ENCODE results near the gene UTS2R.
"Not testable (repeated sequence)": the region's sequence is repeated elsewhere in the genome, so short reads cannot be mapped to it uniquely, and the experiment has no call there.

Gene UTS2R

DNA sequence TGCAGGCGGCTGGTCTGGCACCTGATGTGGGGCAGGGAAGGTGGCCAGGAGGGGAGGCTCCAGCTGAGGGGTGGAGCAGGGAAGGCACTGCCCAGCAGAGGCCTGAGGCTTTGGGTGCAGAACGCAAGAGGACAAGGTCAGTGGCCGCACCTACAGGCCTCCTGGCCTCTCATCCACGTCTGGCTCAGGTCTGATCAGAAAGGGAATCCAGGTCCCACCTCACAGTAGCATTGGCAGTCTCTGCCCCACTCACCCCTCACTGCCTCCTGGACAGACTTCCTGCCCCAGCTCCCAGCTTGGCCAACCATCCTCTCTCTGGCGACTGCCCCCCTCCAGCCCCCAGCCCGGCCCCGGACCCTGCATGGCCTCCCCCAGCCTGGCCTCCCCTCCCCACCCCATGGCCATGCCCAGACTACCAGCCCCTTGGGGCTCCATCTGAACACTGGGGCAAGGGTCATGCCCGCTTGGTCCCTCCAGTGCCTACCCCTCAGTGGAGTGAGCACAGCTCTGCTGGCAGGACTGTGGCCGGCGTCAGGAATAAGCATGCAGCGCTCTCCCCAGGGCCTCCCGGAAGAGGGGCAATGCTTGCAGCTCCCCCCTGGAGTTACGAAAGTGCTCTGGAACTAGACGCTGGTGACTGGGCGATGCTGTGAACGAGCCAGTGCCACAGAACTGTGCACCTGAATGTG, 4.6 kb downstream of the UTS2R start:
- DNase-seq: no peak

DNA sequence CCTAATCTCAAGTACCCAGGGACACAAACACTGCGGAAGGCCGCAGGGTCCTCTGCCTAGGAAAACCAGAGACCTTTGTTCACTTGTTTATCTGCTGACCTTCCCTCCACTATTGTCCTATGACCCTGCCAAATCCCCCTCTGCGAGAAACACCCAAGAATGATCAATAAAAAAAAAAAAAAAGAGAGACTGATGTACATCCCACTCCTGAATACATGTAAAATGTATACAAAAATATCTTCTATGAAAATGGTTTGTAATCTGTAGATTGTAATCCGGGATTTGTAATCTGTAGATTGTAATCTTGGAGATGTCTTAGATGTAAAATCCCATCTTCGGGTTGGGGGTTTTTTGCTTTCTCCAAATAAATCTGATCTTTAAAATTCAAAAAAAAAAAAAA, 5.7 kb downstream of the UTS2R start:
- not testable (repeated sequence) for DNase-seq

DNA sequence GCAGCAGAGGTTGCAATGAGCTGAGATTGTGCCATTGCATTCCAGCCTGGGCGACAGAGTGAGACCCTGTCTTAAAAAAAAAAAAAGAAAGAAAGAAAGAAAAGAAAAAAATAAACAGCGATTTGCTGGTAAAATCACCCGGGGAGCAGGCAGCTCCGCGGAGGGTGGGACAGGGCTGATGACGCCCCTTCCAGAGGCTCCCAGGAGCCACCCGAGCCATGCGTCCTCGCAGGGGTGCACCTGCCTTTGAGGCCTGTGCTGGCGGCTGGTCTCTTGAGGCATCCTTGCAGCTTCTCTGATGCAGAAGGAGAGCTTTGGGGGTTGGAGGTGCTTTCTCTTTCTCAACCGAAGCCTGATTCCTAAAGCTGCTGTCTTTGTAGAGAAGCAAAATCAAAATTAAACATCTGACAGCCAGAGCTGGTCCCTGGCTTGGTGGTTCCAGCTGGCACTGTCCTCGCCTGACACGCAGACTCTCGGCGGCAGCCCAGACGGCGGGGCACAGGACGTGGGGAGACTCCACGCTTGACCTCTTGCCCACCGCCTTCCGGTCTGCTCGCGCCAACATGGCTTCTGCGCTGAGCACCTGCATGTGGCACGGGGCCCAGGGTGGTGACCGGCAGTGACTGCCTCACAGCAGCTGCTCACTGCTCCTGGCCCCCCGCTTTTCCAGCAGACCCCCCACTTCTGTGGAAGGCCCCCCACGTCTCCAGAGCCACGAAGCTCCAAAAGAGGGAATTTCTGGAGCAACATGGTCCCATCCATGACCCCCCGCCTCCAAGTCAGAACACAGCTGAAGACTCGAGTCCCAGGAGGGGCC, 6.6 kb downstream of the UTS2R start:
- DNase-seq: no peak

DNA sequence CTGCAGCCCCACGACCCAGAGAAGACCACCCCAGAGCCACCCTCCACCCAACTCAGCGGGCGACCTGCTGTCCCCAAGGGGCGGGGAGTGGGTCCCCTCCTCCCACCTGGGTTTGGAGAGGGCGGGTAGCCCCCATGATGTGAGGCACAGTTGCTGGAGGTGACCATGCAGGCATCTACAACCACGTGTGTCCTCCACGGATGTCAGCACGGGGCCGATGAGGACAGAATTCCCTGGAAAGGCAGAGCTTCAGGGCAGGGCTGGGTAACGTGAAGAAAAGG, 7.1 kb downstream of the UTS2R start:
- no peak for DNase-seq

DNA sequence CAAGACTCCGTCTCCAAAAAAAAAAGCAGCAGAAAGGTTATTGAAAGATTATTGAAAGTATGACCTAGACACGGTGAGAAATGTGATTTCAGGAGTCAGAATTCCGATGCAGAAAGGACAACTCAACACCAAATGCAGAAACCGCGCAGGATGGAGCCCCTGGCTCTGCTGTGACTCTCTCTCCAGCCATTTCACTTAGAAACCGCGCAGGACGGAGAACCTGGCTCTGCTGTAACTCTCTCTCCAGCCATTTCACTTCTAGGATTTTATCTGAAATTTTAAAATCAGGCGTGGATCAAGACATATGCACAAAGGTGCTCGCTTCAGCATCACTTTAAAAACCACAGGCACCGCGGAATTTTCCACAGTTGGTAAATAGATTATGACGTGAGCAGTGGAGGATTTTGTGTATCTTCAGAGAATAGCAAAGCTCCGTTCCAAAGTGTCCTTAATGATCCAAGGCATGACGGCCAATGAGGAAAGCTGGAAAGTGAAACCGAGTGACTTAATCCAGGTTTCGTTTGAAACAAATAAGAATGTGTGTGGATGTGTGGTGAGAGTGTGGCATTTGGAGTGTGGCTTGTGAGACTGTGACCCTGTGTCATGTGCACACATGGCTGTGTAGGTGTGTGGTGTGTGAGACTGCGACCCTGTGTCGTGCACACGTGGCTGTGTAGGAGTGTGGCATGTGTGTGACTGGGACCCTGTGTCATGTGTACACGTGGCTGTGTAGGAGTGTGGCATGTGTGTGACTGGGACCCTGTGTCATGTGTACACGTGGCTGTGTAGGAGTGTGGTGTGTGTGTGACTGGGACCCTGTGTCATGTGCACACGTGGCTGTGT, 9.5 kb downstream of the UTS2R start:
- no peak for DNase-seq

DNA sequence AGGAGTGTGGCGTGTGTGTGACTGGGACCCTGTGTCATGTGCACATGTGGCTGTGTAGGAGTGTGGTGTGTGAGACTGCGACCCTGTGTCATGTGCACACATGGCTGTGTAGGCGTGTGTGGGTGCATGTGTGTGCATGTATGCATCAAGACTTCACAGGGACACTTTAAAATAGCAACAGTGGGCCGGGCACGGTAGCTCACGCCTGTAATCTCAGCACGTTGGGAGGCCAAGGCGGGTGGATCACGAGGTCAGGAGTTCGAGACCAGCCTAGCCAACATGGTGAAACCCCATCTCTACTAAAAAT, 10.1 kb downstream of the UTS2R start:
- DNase-seq: not testable (repeated sequence)

DNA sequence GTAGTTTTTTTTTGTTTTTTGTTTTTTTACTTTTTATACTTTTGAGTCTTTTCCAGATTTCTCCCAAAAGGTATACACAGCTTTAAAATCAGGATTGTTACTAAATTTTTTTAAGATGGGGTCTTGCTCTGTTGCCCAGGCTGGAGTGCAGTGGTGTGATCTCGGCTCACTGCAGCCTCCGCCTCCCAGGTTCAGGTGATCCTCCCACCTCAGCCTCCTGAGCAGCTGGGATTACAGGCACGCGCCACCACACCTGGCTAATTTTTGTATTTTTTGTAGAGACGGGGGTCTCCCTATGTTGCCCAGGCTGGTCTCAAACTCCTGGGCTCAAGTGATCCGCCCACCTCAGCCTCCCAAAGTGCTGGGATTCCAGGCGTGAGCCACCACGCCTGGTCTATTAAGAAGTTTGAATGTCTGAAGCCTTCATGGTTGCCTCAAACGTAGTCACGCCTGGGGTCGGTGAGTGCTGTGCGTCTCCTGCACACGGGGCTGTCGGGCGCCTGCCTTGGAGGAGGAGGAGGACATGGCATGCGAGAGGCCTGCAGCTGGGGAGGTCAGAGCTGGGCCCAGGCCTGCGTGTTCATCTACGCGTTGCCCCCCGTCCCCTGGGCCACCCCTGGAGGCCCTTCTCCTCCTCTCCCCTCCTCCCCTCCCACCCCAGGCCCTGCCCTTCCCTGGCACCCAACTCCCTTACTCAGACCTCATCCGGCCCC, 10.8 kb downstream of the UTS2R start:
- DNase-seq: not testable (repeated sequence)

DNA sequence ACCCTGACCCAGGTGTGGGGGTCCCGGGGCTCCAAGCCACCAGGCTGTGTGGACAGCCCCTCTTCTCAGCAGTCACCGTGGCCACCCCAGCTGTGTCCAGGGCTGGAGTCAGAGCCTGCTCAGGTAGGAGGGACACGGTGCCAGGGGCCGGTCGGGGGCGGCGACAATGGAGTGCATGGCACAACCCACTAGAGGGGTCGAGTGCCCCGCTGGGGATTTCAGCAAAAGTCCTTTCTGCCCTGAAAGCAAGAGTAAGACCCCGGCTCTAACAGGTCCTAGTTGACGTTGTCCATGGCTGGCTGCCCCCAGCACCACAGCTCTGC, 11.3 kb downstream of the UTS2R start:
- no peak for DNase-seq

DNA sequence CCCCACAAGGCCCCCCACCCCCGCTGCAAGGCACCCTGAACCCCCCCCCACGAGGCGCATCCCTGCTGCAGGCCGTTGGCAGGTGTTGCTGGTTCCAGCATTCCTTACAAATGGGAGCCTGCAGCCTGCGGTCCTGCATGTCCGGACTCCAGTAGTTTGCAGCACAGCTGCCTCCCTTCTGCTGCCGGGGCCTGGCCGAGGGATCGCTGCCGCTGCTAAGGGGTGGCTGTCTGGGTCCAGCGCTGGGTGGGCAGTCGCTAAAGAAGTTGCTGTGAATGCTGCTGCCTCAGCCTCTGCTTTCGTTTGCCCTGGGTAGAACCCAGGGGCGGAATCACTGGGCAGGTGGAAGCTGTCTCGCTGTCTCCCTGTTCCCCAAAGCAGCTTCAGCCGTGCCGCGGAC, 11.8 kb downstream of the UTS2R start:
- DNase-seq: no peak

DNA sequence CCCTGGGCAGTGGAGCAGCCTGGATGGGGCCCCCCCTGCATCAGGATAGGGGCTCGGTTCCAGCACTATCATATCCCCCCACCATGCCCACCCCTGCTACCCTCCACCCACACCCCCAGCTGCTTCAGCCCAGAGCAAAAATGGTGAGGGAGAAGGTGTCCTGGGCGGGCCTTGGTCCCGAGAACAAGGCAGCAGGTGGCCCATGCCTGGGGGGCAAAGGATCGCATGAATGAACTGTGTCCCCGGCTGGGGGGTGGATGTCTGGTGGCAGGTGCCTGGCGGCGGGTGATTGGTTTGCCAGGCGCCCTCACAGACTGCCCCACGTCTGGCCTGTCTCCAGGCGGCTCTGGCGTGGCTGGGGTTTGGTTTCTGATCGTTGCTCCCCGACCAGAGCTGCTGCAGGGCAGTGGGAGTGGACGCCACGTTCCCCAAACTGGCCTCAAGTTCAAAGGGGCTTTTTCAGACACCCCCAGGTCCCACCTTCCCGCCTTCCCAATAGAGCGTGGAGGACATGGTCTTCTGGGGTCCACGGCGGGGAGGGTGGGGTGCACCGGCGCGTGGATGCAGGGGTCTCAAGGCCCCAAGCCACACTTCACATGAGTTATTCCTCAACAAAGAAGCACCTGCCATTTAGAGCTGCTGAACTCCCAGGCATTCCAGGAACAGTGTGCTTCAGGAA, 12.6 kb downstream of the UTS2R start:
- DNase-seq: no peak

DNA sequence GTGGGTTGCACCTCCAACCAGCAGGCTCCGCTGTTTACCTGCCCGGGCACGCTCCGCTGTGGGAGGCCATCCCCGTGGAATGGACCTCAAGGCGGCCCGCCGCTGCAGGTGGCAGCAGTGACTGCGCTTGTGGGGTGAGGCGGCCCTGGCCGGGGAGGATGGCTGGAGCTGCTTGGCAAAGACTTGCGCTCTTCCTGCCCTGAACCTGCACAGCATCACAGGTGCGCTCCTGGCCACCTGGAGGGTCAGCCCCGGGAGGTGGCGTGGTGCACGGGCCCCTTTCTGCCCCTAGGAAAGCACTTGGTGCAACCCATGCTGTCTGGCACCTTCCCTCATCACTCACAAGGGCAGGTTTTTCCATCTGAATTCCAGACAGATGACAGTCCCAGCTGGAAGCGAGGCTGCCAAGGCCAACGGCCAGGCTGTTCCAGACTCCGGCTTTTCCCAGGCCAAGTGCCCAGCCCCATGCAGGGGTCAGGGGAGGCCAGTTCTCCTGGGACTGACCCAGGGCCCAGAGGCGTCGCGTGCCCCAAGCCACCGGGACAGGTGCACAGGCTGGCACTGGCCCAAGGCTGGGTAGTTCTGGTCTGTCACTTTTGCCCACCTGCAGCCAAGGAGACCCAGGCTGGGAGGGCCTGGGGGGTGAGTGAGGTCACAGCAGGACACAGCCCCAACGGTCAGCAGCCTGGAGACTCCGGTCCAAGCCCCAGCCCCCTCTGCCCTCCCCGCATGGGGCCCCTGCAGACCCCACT, 13.3 kb downstream of the UTS2R start:
- no peak for DNase-seq

DNA sequence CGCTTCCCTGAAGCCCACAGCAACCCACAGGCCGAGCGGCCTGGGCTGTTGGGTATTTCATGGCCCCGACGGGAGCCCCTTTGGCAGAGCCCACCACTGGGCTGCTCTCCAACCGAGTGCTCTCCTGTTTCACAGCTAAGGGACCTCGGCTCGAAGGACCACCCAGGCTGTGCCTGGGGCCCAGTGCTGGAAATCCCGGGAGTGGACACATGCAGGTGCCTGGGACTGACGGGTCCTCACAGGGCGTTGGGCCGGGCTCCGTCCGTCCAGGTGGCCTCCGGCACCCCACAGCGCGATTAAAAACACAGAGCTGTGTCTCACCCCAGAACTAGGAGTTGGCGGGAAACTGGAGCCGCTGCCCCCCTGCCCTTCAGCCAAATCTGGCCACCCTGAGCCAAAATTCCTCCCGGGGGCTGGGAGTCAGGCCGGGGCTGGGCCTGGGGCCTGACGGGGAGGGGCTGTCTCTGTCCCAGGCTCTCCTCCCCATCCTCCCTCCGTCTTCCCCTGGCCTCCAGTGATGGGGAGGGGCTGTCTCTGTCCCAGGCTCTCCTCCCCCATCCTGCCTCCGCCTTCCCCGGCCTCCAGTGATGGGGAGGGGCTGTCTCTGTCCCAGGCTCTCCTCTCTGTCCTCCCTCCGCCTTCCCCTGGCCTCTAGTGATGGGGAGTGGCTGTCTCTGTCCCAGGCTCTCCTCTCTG, 14.1 kb downstream of the UTS2R start:
- DNase-seq: no peak

DNA sequence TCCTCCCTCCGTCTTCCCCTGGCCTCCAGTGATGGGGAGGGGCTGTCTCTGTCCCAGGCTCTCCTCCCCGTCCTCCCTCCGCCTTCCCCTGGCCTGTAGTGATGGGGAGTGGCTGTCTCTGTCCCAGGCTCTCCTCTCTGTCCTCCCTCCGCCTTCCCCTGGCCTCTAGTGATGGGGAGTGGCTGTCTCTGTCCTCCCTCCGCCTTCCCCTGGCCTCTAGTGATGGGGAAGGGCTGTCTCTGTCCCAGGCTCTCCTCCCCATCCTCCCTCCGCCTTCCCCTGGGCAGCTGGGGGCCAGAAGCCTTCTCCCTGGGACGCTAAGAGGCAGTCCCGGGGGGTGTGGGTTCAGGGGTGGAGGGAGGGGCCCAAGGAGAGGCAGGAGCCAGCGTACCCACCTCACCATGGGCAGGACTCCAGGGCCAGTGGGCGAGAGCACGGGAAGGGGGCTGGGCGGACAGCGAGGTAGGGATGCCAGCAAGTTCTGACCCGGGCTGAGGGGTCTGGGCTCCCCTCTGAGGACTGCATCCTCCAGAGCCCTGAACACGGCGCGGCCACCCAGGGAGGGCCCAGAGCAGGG, 14.8 kb downstream of the UTS2R start:
- no peak for DNase-seq

DNA sequence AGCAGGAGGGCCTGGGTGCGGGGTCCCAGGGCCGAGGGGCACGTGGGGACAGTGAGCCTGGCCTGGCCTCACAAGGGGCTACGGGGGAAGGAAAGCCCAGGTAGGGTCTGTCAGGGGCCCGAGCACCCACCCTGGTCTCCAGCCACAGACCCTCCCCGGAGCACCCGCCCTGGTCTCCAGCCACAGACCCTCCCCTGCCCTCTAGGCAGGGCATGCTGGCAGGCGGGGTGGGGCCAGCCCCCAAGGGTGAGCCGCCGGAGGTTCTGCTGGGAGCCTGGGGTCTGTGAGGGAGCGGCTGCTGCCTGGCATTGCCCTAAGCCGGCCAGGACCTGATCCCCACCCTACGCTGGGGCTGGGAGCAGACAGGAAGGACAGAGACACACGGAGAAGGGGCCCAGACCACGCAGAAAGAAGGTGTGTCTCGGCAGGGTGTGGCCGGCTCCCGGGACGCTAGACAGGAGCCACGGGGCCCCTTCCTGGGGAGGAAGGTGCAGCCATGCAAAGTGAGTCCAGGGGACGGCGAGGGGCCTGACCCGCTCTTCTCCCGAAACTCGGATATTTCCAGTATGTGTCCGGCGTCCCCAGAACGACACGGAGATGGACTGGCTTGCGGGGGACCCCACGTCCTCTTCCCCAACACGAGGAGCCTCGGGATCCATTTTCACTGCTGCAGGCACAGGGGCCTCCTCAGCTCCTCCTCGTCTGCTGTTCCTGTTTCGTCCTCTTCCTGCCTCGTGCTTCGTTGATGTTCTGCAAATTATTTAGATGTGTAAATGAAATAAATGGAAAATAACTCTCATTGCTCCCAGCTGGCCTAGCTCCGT, 15.5 kb downstream of the UTS2R start:
- no peak for DNase-seq

DNA sequence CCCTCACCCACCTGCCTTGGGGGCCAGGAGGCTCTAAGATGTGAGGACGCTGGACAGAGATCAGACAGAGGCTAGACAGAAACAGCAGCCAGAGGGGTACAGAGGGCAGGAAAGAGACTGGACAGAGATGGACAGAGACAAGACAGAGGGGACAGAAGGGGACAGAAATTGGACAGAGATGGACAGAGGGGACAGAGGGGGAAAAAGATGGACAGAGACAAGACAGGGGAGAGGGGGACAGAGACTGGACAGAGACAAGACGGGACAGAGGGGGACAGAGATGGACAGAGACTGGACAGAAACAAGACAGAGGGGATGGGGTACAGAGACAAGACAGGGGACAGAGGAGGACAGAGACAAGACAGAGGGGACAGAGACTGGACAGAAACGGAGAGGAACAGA, 16.1 kb downstream of the UTS2R start:
- DNase-seq: no peak

DNA sequence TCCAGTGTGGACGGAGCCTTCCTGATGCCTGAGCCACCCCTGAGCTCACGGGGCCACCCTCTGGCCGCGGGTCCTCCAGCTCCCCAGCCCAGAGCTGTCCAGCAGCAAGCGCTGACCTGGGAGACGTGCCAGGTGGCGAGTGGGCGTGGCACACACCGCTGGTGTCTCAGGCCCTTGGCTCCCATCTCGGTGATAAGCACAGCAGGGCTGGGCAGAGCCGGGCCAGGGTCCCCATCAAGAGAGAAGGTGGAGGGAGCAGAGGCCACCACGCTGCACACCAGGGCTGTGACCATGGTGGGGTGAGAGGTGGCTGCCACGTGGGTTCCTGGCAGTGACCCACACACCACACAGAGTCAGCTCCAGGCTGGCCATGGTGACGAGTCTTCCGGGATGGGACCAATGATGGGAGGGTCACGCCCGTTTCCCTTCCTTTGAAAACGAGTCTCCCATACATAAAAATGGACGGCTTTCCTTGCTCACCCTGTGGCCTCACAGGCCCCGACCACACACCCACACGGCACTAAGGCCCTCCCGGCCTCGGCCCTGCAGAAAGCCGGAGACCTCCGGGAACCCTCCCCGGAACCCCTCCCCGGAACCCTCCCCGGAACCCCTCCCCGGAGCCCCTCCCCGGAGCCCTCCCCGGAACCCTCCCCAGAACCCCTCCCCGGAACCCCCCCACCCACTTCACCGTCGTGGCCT, 16.8 kb downstream of the UTS2R start:
- DNase-seq: no peak

DNA sequence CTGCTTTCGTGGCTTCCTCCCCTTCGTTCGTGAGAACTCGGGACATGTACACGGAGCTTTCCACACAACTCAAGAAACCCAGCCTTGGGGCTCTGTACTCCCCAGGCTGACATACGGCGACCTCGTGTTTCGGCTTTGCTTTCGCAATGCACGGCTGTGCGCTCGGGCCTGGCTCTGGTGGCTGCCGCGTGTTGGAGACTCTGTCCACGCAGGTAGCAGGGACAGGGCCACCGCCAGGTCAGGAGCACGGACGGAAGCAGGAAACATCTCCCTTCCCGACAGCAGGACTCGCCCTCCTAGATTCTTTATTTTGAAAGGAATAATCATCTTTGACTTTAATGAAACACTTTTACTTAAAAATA, 17.3 kb downstream of the UTS2R start:
- no peak for DNase-seq

DNA sequence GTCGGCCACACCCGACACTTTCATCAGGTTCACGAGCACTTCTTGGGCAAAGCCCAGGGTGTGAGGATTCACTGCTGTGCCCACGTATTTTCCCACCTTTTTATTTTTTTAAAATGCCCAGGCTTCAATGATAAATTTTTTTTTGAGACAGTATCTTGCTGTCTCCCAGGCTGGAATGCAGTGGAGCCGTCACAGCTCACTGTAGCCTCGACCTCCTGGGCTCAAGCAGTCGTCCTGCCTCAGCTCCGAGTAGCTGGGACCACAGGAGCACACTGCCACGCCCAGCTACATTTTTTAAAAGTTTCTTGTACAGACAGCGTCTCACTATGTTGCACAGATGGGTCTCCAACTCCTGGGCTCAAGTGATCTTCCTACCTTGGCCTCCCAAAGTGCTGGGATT, 17.8 kb downstream of the UTS2R start:
- no peak for DNase-seq

DNA sequence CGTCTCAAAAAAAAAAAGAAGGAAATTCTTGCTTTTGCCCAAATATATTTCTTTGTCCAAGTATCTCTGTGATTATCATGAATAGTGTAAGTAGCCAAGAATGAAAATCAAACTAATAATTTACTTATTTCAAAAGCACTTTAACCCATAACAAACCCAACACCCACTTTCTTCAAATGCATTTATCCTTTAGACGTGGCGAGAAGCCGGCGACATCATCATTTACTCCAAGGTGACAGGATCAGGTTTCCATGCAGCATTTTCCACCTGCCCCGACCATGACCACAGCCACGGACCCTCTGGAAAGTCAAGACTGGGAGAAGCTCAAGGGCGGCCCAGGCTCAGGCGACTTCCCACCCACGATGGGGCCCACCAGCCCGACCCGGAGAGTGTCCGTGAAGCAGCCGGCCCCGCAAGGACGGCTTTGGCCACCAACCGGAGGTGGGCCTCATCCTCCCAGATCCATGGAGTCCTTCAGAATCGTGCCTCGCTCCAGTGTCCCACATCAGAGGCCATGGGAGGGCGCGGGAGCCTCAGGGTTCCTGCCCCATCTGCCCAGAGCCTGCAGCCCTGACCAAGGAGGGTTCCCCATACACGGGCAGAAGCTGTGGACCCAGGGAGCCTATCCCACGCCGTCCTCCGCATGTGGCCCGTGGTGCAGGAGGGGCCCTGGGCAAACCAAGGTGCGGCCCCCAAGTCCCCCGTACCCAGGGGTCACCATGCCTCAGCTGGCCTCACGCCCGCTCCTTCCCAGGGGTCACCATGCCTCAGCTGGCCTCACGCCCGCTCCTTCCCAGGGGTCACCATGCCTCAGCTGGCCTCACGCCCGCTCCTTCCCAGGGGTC, 18.7 kb downstream of the UTS2R start:
- no peak for DNase-seq
